Heart right ventricle (tissue), 16 donors: ENCODE results near the gene SUN3. TPM values are rescaled to one million over a fixed set of nuclear protein-coding genes. Genes with fewer than 3 reads are reported as not detected.

Experiments used
- ATAC-seq, 8 donors: fragments of 200-7000 bp; cut with Tn5 transposase; one replicate each; pipeline ENCODE4 v1.9.1; 2020; ENCODE audit warnings: mild to moderate bottlenecking in 8 of 8, moderate library complexity in 8 of 8, moderate number of reproducible peaks in 1 of 8
- DNase-seq, 2 donors: peaks; one replicate each; pipeline ENCODE4 v3.0.0-alpha.2; 2020
- H3K27ac ChIP-seq, 10 donors: fragments of 200-600 bp; sonication (generic) in 2 of 10; one replicate each; pipeline versions ENCODE4 v1.5.0 to v1.8.0; 2020 to 2022; ENCODE audit warnings: mild to moderate bottlenecking in 3 of 10
- H3K27me3 ChIP-seq, 7 donors: fragments of 200-600 bp; one replicate each; pipeline ENCODE4 v1.8.0; 2021 to 2022; ENCODE audit warnings: mild to moderate bottlenecking in 2 of 7
- H3K36me3 ChIP-seq, 9 donors: fragments of 200-600 bp; sonication (generic) in 1 of 9; one replicate each; pipeline versions ENCODE4 v1.5.0 to v1.8.0; 2020 to 2022; ENCODE audit warnings: mild to moderate bottlenecking in 2 of 9
- H3K4me1 ChIP-seq, 9 donors: fragments of 200-600 bp; sonication (generic) in 1 of 9; one replicate each; pipeline versions ENCODE4 v1.5.0 to v1.8.0; 2020 to 2022; ENCODE audit warnings: mild to moderate bottlenecking in 4 of 9
- H3K4me3 ChIP-seq, 10 donors: fragments of 200-600 bp; sonication (generic) in 2 of 10; one replicate each; pipeline versions ENCODE4 v1.5.0 to v1.8.0; 2020 to 2022; ENCODE audit warnings: mild to moderate bottlenecking in 7 of 10, moderate library complexity in 2 of 10
- H3K9me3 ChIP-seq, 11 donors: fragments of 200-600 bp in 10 of 11; sonication (generic) in 2 of 11; one replicate each; pipeline versions ENCODE4 v1.5.0 to v1.8.0; 2013 to 2022; ENCODE audit warnings: mild to moderate bottlenecking in 2 of 11, control low read depth in 1 of 11, moderate library complexity in 1 of 11
- CTCF ChIP-seq, 9 donors: fragments of 200-600 bp; sonication (generic) in 2 of 9; IDR thresholded peaks; one replicate each; pipeline versions ENCODE4 v1.5.0 to v1.8.0; 2021 to 2022; ENCODE audit warnings: antibody characterized with exemption in 9 of 9, mild to moderate bottlenecking in 5 of 9, moderate library complexity in 1 of 9
- WGBS, 2 donors: extraction: QIAGEN DNeasy Blood & Tissue Kit; methylation state at CpG; one replicate each; pipeline ENCODE4 v1.1.7; 2013; ENCODE audit warnings: inconsistent platforms in 1 of 2; 5-methylcytosine and 5-hydroxymethylcytosine counted together
- intact Hi-C, 10 donors: fragments of 100-400 bp; cut with DNase I; formaldehyde crosslinking; loops; one replicate each; pipeline versions ENCODE4 v1.11.1 to v1.14.2; 2022
- polyA plus RNA-seq, 2 donors: library from polyadenylated mRNA; stranded (reverse); fragments of 200-250 nt; gene quantifications; one replicate each; pipeline ENCODE4 v1.2.3, GENCODE V29; 2013
- total RNA-seq, 10 donors: library from RNA; stranded (reverse); fragmentation: NEBNext Ultra II Directional in 3 of 10; extraction: Animal tissue kit (Norgen Biotek cat#: 25700) in 3 of 10; gene quantifications; one replicate each; pipeline versions ENCODE4 v1.2.1 to v1.2.4, GENCODE V29; 2021 to 2023
- donor health status: Arrhythmogenic right ventricular cardiomyopathy.
- donor health status: ischemic (EF 13 %, LVEDD 7.1; RV severe dilation, severe dysfunction).
- donor health status: healthy with polysubstance abuse.
- donor health status: DM: no; HTN: yes; CAD: no.
- donor health status: DM: no; HTN: no; CAD: no.
- donor health status: ischemic (EF 25% LVEDD 6.9; RV normal size, moderate dysfunction).
- donor health status: ischemic (EF 25% LVEDD 5.7; RV mildly dilated, moderate dysfunction).
- donor health status: healthy.
- donor health status: DM: yes; HTN: yes; CAD: no.
- donor health status: Ischemic cardiomyopathy.
- donor health status: ischemic (EF 35%, LVEDD 5.7; RV mildly dilated, moderate dysfunction).
- donor health status: nonischemic (EF 11% LVEDD 7.7; RV severe dilation, severe dysfunction).
- donor health status: DM: yes; HTN: yes; CAD: no.
- donor health status: PGD.
- donor health status: ischemic (EF 29% LVEDD 5.4; RV normal size, mild dysfunction).
- donor health status: nonischemic (EF 23%, LVEDD 6.1; RV moderate dilation, normal function).

The SUN3 gene
- total and polyA plus RNA-seq, 12 donors: not detected

- no peak for DNase-seq
- Histone ChIP-seq H3K4me1 (peaks cover 0 to 12% (median 4%) of the 10 kb centered on the region in 9 donors), H3K4me3 (no peak overlapping the region), H3K27ac (no peak overlapping the region), H3K27me3 (no peaks in the 10 kb centered on the region), H3K36me3 (peaks cover 0 to 69% (median 21%) of the 10 kb centered on the region in 9 donors), H3K9me3 (no peaks in the 10 kb centered on the region)
- intact Hi-C loops: no loop called here
- 80 to 83% methylated on average over 6 of the region's 6 CpGs for WGBS, 2 donors
- ATAC-seq: no peak
- no peak for TF ChIP-seq CTCF (IDR thresholded peaks at IDR 0.05)
These were observed 71.8 kb downstream of the SUN3 start for GRCh38 chr7:47957156-47957555.

GRCh38 chr7:47956220-47956619 lies 72.7 kb downstream of the SUN3 start:
- intact Hi-C loops: no loop called here
- 76 to 84% methylated on average over 6 of the region's 6 CpGs for WGBS, 2 donors
- no peak for DNase-seq
- Histone ChIP-seq H3K4me3 (no peak overlapping the region), H3K27ac (no peak overlapping the region), H3K27me3 (no peaks in the 10 kb centered on the region), H3K36me3 (peaks cover 0 to 60% (median 13%) of the 10 kb centered on the region in 9 donors), H3K9me3 (no peaks in the 10 kb centered on the region), H3K4me1 (peaks cover 0 to 18% (median 8%) of the 10 kb centered on the region in 9 donors)
- peak in 1 of 8 donors; percentile 39 for ATAC-seq
- no peak for TF ChIP-seq CTCF (IDR thresholded peaks at IDR 0.05)

- intact Hi-C loops: no loop called here
- 89 to 92% methylated on average over 4 of the region's 4 CpGs for WGBS, 2 donors
These were observed 74.5 kb downstream of the SUN3 start for GRCh38 chr7:47954231-47954911.

GRCh38 chr7:47953822-47954221 lies 75.1 kb downstream of the SUN3 start:
- Histone ChIP-seq H3K4me1 (peaks cover 3 to 41% (median 20%) of the 10 kb centered on the region in 9 donors), H3K27me3 (no peaks in the 10 kb centered on the region), H3K27ac (no peak overlapping the region), H3K9me3 (no peaks in the 10 kb centered on the region), H3K4me3 (no peak overlapping the region), H3K36me3 (peaks cover 0 to 53% (median 13%) of the 10 kb centered on the region in 9 donors)
- WGBS, 2 donors: 92 to 96% methylated on average over 4 of the region's 4 CpGs
- ATAC-seq (no peak), DNase-seq (no peak)
- intact Hi-C loops: no loop called here
- TF ChIP-seq CTCF (IDR thresholded peaks at IDR 0.05): no peak

More at GRCh38 chr7:47954231-47954911, 74.5 kb downstream of the SUN3 start:
- TF ChIP-seq CTCF (IDR thresholded peaks at IDR 0.05): no peak
- ATAC-seq (no peak), DNase-seq (no peak)
- Histone ChIP-seq H3K36me3 (peaks cover 0 to 53% (median 13%) of the 10 kb centered on the region in 9 donors), H3K4me1 (peaks cover 3 to 35% (median 19%) of the 10 kb centered on the region in 9 donors), H3K4me3 (no peak overlapping the region), H3K27me3 (no peaks in the 10 kb centered on the region), H3K9me3 (no peaks in the 10 kb centered on the region), H3K27ac (no peak overlapping the region)
